MM.1S (cell line): Measurements from ENCODE around the gene WDR81.

Source experiments
- DNase-seq: peaks from one replicate; pipeline ENCODE4 v3.0.0-alpha.2; 2015
- H2AFZ ChIP-seq: fragments of 300-600 bp; sonication (generic); 2 replicates; pipeline ENCODE4 v1.6.0; 2016; ENCODE audit warnings: antibody characterized with exemption, low read length
- H3F3A ChIP-seq: fragments of 300-600 bp; sonication (generic); 2 replicates; pipeline ENCODE4 v1.6.1; 2016; ENCODE audit warnings: mild to moderate bottlenecking, antibody characterized with exemption, low read length, moderate library complexity, mixed read lengths; ENCODE audit not compliant: insufficient read depth
- H3K27ac ChIP-seq: fragments of 300-600 bp; sonication (generic); 2 replicates; pipeline ENCODE4 v1.5.1; 2016; ENCODE audit warnings: mild to moderate bottlenecking, low read length
- H3K27me3 ChIP-seq: fragments of 300-600 bp; sonication (generic); replicated peaks from 2 replicates; pipeline ENCODE4 v1.6.0; 2016; ENCODE audit warnings: low read length; ENCODE audit not compliant: insufficient read depth
- H3K36me3 ChIP-seq: fragments of 300-600 bp; sonication (generic); replicated peaks from 2 replicates; pipeline ENCODE4 v1.6.1; 2016; ENCODE audit warnings: mild to moderate bottlenecking, low read length, mixed read lengths; ENCODE audit not compliant: insufficient read depth
- H3K4me1 ChIP-seq: fragments of 300-600 bp; sonication (generic); 2 replicates; pipeline ENCODE4 v1.6.1; 2016; ENCODE audit warnings: low read length, mixed read lengths
- H3K4me2 ChIP-seq: fragments of 300-600 bp; sonication (generic); 2 replicates; pipeline ENCODE4 v1.6.0; 2016; ENCODE audit warnings: low read depth, low read length
- H3K4me3 ChIP-seq: fragments of 300-600 bp; sonication (generic); 2 replicates; pipeline ENCODE4 v1.5.1; 2016; ENCODE audit warnings: low read length, mixed read lengths
- H3K79me2 ChIP-seq: fragments of 300-600 bp; sonication (generic); 2 replicates; pipeline ENCODE4 v1.6.1; 2016; ENCODE audit warnings: mixed run types, low read length, mixed read lengths
- H3K9ac ChIP-seq: fragments of 300-600 bp; sonication (generic); 2 replicates; pipeline ENCODE4 v1.6.1; 2016; ENCODE audit warnings: low read length, mixed read lengths
- H3K9me2 ChIP-seq: fragments of 300-600 bp; sonication (generic); replicated peaks from 2 replicates; pipeline ENCODE4 v1.6.1; 2016; ENCODE audit warnings: mild to moderate bottlenecking, low read length, mixed read lengths; ENCODE audit not compliant: insufficient read depth
- H3K9me3 ChIP-seq: fragments of 300-600 bp; sonication (generic); replicated peaks from 2 replicates; pipeline ENCODE4 v1.6.1; 2016; ENCODE audit warnings: mild to moderate bottlenecking, low read length, mixed read lengths; ENCODE audit not compliant: insufficient read depth
- H4K20me1 ChIP-seq: fragments of 300-600 bp; sonication (generic); 2 replicates; pipeline ENCODE4 v1.6.1; 2016; ENCODE audit warnings: mild to moderate bottlenecking, low read length, moderate library complexity, mixed read lengths; ENCODE audit not compliant: insufficient read depth
- EZH2 ChIP-seq: fragments of 300-600 bp; sonication (generic); optimal IDR thresholded peaks from 2 replicates; pipeline ENCODE3; 2017; ENCODE audit warnings: low read depth, mild to moderate bottlenecking, antibody characterized with exemption, low read length, mixed read lengths
- EZH2phosphoT487 ChIP-seq: fragments of 300-600 bp; sonication (generic); IDR thresholded peaks from 2 replicates; pipeline ENCODE4 v1.6.1; 2018; ENCODE audit warnings: antibody characterized with exemption, low read length
- TF ChIP-seq, protein P1 (sequence below): fragments of 300-600 bp; sonication (generic); IDR thresholded peaks from 2 replicates; pipeline ENCODE4 v1.5.1; 2016; ENCODE audit warnings: antibody characterized with exemption, low read length, mixed read lengths

Gene WDR81

DNA sequence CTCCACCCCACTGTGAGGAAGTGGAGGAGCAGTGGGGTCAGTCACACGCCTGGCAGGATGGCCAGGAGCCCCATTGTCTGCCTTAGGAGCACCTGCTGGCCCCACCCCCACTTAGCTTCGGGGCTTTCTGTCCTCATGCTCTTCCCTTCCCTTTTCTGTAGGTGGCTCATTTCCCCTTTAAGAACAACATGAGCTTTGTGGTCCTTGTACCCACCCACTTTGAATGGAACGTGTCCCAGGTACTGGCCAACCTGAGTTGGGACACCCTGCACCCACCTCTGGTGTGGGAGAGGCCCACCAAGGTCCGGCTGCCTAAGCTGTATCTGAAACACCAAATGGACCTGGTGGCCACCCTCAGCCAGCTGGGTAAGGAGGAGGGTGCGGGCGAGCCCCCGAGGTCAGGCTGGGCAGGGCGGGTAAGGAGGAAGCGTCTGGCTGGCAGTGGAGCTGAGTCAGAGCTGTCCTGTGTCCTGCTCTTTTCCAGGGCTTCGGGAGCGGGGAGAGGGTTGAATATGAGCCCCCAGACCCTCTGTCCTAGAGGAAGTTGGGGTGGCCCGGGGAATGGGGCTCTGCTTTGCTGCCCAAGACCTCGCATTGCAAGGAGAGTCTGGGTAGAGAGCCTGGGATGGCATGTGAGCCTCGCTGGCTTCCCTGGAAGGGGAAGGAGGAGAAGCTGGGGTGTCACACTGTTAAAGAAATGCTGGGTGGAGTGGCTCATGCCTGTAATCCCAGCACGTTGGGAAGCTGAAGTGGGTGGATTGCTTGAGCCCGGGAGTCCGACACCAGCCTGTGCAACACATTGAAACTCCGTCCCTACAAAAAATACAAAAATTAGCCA is 28.1 kb downstream of the WDR81 start:
- Histone ChIP-seq H4K20me1 (no peaks in the 10 kb centered on the region), H3K4me1 (no peaks in the 10 kb centered on the region), H3K36me3 (no peaks in the 10 kb centered on the region), H3K4me2 (no peak overlapping the region), H2AFZ (no peak overlapping the region), H3K27ac (no peak overlapping the region), H3K9me3 (no peaks in the 10 kb centered on the region), H3K4me3 (no peak overlapping the region), H3K27me3 (peaks cover 29% of the 10 kb centered on the region; the same call in 1 of the 2 replicates), H3F3A (no peaks in the 10 kb centered on the region), H3K79me2 (no peaks in the 10 kb centered on the region), H3K9ac (no peak overlapping the region), H3K9me2 (no peaks in the 10 kb centered on the region)
- TF ChIP-seq, protein P1, sequence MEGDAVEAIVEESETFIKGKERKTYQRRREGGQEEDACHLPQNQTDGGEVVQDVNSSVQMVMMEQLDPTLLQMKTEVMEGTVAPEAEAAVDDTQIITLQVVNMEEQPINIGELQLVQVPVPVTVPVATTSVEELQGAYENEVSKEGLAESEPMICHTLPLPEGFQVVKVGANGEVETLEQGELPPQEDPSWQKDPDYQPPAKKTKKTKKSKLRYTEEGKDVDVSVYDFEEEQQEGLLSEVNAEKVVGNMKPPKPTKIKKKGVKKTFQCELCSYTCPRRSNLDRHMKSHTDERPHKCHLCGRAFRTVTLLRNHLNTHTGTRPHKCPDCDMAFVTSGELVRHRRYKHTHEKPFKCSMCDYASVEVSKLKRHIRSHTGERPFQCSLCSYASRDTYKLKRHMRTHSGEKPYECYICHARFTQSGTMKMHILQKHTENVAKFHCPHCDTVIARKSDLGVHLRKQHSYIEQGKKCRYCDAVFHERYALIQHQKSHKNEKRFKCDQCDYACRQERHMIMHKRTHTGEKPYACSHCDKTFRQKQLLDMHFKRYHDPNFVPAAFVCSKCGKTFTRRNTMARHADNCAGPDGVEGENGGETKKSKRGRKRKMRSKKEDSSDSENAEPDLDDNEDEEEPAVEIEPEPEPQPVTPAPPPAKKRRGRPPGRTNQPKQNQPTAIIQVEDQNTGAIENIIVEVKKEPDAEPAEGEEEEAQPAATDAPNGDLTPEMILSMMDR: no peak
- TF ChIP-seq EZH2phosphoT487: no peak
- no peak for TF ChIP-seq EZH2
- DNase-seq: no peak

DNA sequence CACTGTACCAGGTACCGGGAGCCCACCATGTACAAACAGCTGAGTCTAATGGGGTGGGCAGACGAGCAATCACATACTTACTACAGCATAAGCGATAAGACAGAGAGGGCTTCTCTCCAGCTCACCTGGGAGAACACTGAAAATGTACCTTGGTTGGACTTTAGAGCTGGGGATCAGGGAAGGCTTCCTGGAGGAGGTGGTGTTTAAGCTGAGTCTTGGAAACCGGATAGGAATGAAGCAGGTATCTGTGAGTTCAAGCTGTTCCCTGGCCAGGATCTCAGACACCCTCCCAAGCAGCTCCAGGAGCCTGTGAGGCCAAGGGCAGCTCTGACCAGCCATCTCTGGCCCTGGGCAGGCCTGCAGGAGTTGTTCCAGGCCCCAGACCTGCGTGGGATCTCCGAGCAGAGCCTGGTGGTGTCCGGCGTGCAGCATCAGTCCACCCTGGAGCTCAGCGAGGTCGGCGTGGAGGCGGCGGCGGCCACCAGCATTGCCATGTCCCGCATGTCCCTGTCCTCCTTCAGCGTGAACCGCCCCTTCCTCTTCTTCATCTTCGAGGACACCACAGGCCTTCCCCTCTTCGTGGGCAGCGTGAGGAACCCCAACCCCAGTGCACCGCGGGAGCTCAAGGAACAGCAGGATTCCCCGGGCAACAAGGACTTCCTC is 29.4 kb downstream of the WDR81 start:
- Histone ChIP-seq H3K79me2 (no peaks in the 10 kb centered on the region), H3K9me2 (no peaks in the 10 kb centered on the region), H3K4me2 (no peak overlapping the region), H3K9ac (no peak overlapping the region), H3K36me3 (no peaks in the 10 kb centered on the region), H4K20me1 (no peaks in the 10 kb centered on the region), H3K27ac (no peak overlapping the region), H3K4me3 (no peak overlapping the region), H3F3A (no peaks in the 10 kb centered on the region), H3K9me3 (no peaks in the 10 kb centered on the region), H3K27me3 (peaks cover 29% of the 10 kb centered on the region; the same call in 1 of the 2 replicates), H2AFZ (no peak overlapping the region), H3K4me1 (no peaks in the 10 kb centered on the region)
- TF ChIP-seq EZH2phosphoT487 (no peak), EZH2 (no peak)
- TF ChIP-seq, protein P1: no peak
- no peak for DNase-seq

DNA sequence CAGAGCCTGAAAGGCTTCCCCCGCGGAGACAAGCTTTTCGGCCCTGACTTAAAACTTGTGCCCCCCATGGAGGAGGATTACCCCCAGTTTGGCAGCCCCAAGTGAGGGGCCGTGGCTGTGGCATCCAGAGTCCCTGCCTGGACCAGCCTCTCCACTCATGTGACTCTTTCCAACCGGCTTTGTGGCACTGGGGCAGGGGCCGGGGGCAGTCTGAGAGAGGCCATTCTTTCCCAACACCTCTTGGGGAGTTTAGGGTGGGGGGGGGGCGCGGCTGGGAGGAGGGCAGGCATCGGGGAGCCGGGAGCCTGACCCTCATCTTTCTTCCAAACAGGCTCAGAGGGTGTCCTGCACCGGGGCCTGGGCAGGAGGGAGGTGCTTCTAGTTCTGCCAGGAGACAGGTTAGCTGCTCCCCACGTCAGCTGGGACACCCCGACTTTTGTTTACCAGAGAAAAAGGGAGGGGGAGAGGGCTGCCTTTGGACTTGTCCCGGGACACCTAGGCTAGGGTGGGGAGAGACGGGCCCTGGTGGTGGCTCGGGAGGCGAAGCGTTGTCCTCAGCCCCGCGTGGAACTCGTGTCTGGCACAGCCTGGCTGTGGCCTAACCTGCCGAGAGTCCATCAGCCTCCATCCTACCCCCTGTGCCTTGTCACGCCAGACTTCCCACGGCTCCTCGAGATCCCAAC is 30.1 kb downstream of the WDR81 start:
- Histone ChIP-seq H3K9me3 (no peaks in the 10 kb centered on the region), H3F3A (no peaks in the 10 kb centered on the region), H4K20me1 (no peaks in the 10 kb centered on the region), H3K27ac (no peak overlapping the region), H3K4me2 (no peak overlapping the region), H3K9me2 (no peaks in the 10 kb centered on the region), H3K27me3 (peaks cover 29% of the 10 kb centered on the region; the same call in 1 of the 2 replicates), H3K4me1 (no peaks in the 10 kb centered on the region), H2AFZ (no peak overlapping the region), H3K79me2 (no peaks in the 10 kb centered on the region), H3K9ac (no peak overlapping the region), H3K36me3 (no peaks in the 10 kb centered on the region), H3K4me3 (no peak overlapping the region)
- no peak for DNase-seq
- TF ChIP-seq EZH2phosphoT487 (no peak), EZH2 (no peak)
- TF ChIP-seq, protein P1: no peak
